ENCODE results near the gene SMOC2.

SMOC2 gene

GRCh38 chr6:168618546-168619315 is 177.7 kb downstream of the SMOC2 start:
- DNase-seq (ENCODE audit: low read depth in 1 of 2, low spot score in 1 of 2) = no peak

DNA sequence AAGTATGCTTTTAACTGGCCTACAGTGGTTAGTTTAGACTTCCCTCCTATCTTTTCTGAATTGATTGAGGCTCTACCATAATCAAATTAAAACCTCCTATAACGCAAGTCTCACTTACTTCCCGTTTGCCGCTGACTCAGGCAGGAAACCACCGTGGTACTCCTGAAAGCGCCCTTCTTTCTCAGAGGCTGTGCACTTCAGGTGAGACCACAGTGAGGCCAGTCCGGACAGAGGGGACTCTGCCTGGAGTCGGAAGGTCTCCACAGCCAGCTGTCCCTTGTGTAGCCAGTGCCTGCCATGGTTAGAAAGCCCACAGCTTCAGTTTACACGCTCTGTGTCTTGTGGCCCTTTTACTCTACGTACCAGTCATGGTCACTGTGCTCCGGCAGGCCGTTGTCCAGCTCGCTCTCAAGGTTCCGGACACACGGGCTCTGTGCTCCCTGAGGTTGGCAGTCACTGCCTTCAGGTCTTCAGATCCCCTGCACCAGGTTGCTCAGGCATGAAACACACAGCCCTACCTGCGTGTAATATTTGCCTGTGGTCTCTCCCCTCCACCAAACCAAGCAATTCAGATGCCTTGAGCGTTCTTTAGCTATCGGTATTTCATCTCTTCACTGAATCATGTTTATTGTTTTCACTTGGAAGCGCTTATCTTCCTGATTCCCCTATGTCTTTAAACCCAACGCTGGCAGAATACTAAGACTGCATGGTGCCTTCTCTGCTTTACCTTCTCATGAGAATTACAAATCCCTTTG is 178.8 kb downstream of the SMOC2 start:
- DNase-seq (ENCODE audit: low read depth in 1 of 2, low spot score in 1 of 2) = no peak

DNA sequence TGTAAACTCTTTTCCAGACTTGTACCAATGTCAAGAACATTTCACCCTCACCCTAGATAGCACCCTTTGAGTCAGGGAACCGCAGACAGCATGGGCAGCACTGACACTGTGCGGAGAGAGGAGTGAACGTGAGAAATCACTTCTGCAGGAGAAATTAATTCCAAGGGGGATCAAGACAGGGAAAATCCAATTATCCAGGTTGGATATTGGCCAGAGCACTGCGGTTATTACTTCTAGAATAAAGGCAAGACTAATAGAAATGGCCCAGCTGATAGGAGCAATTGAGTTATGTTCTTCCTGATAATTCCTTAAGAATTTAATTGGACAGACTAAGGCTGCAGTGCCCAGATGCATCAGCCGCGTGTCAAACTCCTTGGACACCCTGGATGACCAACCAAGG is 179.6 kb downstream of the SMOC2 start:
- DNase-seq (ENCODE audit: low read depth in 1 of 2, low spot score in 1 of 2) = no peak

DNA sequence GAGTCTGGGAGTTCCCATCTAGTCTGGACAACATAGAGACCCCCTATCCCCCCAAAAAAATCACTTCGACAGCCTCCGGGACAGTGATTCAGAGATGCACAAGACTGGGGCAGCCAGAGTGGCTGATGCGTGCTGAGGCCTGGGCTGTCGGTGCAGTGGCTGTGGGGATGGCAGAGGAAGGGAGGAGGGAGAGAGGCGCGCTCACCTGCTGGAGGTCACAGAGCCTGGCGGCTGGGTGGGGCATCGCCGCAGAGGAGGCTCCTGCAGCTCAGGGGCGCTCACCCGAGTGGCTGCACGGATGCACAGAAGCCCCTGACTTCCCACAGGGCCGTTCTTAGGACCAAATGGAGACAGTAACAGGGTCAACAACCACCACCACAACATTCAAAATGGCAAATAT is 182.8 kb downstream of the SMOC2 start:
- no peak for DNase-seq (ENCODE audit: low read depth in 1 of 2, low spot score in 1 of 2)

- no peak for DNase-seq (ENCODE audit: low read depth in 1 of 2, low spot score in 1 of 2)
Observed at GRCh38 chr6:168624540-168624939, 183.6 kb downstream of the SMOC2 start.

DNA sequence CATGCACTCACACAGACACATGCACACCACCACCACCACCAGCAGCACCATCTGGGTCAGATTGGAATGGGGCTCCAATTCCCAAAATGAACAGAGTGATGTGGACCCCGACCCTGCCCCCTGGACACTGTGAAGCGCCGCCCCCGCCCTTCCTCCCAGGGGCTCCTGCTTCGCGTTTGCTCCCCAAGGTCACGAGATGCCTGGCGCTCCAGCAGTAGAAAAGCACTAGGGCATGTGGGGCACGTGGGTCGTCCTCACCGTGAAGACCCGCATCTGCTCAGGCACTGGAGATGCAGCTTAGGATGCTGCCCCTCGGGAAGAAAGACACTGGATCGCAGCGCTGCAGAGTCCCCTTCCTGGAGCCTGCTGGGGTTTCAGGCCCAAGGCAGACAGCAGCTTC is 184.0 kb downstream of the SMOC2 start:
- no peak for DNase-seq (ENCODE audit: low read depth in 1 of 2, low spot score in 1 of 2)

GRCh38 chr6:168625602-168626001 is 184.6 kb downstream of the SMOC2 start:
- DNase-seq (ENCODE audit: low read depth in 1 of 2, low spot score in 1 of 2) = no peak

GRCh38 chr6:168626046-168626602 is 185.1 kb downstream of the SMOC2 start:
- DNase-seq (ENCODE audit: low read depth in 1 of 2, low spot score in 1 of 2) = no peak

GRCh38 chr6:168627506-168628175 is 186.7 kb downstream of the SMOC2 start:
- no peak for DNase-seq (ENCODE audit: low read depth in 1 of 2, low spot score in 1 of 2)

DNA sequence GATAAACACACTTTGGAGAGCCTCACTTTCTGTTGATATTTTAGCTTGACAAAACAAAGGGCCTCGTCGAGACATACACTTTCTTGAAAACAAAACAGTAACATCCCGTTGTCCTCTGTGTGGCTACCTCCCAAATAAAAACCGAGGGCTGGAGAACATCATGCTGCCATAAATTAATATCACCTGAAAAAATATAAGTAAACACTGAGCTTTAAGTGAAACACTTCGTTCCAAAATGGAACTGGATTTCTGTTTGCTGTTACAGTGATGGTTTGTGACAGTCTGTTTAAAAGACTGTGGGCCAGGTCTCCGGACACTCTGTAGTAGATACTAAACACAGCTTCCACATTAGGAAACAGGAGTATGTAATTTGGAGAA is 187.2 kb downstream of the SMOC2 start:
- DNase-seq (ENCODE audit: low read depth in 1 of 2, low spot score in 1 of 2) = no peak

DNA sequence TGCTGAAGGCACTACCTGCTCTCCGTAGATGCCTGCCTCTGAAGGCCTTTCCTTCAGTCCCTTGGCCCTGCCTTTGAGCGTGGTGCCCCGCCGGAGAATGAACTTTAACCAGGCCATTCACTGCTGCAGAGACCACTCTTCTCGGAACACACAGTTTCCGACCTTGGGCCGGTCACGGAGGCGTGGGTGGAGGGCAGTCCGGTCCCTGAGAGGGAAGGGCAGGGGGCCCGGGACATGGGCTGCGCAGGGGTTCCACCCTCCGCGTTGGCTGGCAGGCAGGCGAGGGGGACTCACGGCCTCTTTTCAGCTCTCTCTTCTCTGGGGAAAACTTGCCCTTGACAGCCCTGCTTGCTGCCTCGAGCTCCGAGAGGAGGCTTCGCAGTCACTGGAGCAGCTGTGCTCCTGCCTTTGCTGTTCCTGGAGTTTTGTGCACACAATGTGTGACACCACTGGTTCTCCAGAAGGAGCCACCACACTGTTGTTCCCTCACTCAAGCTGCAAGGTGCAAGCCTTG is 187.8 kb downstream of the SMOC2 start:
- DNase-seq (ENCODE audit: low read depth in 1 of 2, low spot score in 1 of 2) = no peak

DNA sequence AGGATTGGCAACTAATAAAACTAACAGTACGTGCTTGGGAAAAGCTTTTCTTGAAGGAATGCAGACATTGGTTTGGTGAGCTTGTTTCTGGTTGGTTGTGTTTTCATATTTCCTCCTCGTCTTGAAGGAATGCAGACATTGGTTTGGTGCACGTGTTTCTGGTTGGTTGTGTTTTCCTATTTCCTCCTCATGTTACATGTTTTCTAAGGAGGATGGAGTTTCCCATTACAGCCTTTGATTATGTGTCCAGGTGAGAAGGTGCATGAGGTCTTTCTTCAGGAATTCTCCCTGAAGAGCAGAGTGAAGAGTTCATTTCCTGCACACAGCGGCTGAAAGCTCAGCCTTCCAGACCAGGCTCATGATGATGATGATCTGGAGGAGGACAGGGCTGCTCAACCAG is 190.6 kb downstream of the SMOC2 start:
- DNase-seq (ENCODE audit: low read depth in 1 of 2, low spot score in 1 of 2) = no peak

DNA sequence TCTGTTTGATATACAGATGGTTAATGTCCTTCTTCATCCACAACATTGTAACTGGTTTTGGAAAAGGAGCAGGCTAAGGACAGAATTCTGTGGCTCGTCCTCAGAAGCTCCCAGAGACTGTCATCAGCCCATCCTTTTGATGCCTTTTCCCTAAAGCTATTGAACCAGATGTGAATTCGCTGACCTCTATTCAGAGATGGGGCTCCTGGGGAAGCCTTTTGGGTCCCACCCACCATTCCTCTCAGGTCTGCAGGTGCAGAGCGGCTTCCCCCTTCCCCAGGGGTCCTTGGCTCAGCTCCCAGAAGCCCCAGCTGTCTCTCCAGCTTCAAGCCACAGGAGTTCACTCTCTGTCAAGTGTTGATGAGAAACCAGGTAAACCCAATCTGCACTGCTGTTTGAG is 191.7 kb downstream of the SMOC2 start:
- no peak for DNase-seq (ENCODE audit: low read depth in 1 of 2, low spot score in 1 of 2)

GRCh38 chr6:168634541-168635328 is 193.8 kb downstream of the SMOC2 start:
- no peak for DNase-seq (ENCODE audit: low read depth in 1 of 2, low spot score in 1 of 2)

GRCh38 chr6:168636147-168637004 is 195.4 kb downstream of the SMOC2 start:
- no peak for DNase-seq (ENCODE audit: low read depth in 1 of 2, low spot score in 1 of 2)

GRCh38 chr6:168637834-168638233 is 196.8 kb downstream of the SMOC2 start:
- DNase-seq (ENCODE audit: low read depth in 1 of 2, low spot score in 1 of 2) = no peak

- no peak for DNase-seq (ENCODE audit: low read depth in 1 of 2, low spot score in 1 of 2)
Observed at GRCh38 chr6:168638468-168639271, 197.7 kb downstream of the SMOC2 start.

- DNase-seq (ENCODE audit: low read depth in 1 of 2, low spot score in 1 of 2) = no peak
Observed at GRCh38 chr6:168640181-168640580, 199.2 kb downstream of the SMOC2 start.

GRCh38 chr6:168640768-168641167 is 199.8 kb downstream of the SMOC2 start:
- no peak for DNase-seq (ENCODE audit: low read depth in 1 of 2, low spot score in 1 of 2)

All from activated T-helper 1 cell treated with anti-CD3 and anti-CD28 coated beads, Interleukin-2, amount 50 U/mL, for 16 hours (primary cell).